Left forelimb (tissue), 1 donor: ENCODE data around the gene AHNAK2.
A peak's percentile ranks its signal among the peaks of the same experiment; 100 is the strongest.
"Not testable (repeated sequence)": the region's sequence is repeated elsewhere in the genome, so short reads cannot be mapped to it uniquely, and the experiment has no call there.

ENCODE experiments used
- DNase-seq: peaks from one replicate; pipeline ENCODE4 v3.0.0-alpha.2; 2018; ENCODE audit warnings: low spot score

Gene AHNAK2

DNA sequence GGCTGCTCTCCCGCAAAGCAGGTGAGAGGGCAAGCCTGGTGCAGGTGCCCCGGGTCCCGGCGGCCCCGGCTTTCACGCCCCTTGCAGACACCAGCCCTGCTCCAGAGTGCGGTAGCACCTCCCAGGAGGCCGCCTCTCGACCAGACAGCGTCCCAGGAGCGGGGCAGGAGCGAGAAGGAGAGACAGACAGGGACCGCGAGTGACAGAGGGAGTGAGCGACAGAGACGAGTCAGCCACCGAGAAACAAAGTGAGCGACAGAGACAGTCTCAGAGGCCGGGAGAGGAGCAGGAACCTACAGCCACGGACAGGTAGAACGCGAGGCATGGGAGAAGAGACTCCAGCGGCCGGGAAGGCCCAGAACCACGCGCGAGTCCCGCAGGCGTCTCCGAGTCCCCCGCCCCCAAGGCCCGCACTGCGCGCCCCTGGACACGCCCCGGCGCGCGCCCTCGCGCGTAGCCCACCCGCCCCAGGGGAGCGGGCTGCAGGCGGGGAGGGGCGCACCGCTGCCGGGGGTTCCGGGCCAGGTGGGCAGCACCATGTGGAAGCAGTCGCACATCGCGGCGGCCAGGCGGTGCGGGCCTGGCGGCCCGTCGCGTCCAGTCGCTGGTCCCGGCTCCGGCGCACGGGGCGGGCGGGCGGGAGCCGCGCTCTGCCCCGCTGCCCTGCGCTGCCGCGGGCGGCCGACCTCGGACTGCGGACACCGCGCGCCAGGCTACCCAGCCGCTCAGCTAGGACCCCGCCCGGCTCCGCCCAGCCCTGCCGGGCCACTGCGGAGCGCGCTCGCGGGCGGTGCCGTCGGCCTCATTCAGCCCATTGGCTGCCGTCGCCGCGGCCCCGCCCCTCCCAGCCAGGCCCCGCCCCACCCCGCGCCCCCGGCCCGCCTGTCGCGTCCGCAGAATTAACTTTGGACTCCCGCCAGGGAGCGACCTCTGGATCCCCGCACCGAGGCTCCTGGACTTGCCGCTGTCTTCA lies at the start of gene AHNAK2:
Gene AHNAK2, minus strand, starts transcription at position 694 of the 973 bp plus-strand sequence. Its CDS starts 137 bp downstream, at position 557.
- no peak for DNase-seq

DNA sequence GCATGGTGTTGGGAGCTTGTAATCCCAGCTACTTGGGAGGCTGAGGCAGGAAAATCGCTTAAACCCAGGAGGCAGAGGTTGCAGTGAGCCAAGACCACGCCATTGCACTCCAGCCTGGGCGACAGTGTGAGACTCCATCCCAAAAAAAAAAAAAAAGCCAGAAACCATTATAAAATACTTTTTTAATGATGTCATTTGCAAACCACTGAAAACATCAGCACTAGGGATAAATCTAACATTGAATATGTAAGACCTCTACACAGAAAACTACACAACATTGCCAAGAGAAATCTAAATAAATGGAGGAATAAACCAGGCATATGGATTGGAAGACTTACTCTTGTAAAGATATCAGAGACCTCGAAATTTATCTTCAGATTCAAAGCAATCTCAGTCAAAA lies 49.5 kb upstream of the AHNAK2 start:
- not testable (repeated sequence) for DNase-seq

DNA sequence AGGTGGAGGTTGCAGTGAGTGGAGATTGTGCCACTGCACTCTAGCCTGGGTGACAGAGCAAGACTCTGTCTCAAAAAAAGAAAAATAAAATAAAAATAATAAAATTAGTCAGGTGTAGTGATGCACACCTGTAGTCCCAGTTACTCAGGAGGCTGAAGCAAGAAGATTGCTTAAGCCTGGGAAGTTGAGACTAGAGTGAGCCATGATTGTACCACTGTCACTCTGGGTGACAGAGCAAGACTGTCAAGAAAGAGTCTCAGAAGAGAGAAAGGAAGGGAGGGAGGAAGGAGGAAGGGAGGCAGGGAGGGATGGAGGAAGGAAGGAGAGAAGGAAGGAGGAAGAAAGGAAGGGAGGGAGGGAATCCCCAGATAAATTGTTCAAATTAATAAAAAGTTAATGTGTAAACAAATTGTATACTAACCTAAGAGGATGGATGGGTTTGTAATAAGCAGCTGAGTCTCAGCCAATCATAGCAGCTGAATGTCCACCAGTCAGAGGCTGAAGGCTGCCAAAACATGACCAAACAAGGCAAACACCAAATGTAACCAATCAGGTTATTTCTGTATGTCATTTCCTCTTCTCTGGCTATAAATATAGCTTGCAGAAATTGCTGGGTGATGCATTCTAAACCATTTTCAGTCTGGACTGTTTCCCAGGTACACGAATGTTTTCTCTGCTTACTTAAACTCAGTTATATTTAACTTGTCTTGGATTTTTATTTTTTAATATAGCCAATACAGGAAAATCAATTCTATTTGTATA lies 48.8 kb upstream of the AHNAK2 start:
- no peak for DNase-seq

DNA sequence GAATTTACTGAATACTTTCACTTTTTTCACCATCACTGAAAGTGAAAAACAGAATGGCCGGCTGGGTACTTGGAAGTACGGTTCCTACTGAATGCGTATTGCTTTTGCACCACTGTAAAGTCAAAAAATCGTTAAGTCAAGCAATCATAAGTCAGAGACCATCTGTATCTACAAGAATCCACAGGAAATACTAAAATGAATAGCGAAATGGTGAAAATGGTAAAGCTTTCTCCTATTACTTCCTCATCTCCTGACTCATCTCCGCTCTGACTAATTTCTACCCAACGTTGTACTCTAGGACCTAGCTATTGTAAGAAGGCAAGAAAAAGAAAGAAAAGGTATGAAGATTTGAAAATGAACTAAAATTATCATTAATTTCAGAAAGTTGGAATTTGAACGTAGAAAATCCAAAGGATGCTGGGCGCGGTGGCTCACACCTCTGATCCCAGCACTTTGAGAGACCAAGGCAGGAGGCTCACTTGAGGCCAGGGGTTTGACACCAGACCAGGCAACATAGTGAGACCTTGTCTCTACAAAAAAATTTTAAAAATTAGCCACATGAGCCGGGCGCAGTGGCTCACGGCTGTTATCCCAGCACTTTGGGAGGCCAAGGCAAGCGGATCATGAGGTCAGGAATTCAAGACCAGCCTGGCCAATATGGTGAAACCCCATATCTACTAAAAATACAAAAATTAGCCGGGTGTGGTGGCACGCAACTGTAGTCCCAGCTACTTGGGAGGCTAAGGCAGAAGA lies 48.0 kb upstream of the AHNAK2 start:
- DNase-seq, result no peak

DNA sequence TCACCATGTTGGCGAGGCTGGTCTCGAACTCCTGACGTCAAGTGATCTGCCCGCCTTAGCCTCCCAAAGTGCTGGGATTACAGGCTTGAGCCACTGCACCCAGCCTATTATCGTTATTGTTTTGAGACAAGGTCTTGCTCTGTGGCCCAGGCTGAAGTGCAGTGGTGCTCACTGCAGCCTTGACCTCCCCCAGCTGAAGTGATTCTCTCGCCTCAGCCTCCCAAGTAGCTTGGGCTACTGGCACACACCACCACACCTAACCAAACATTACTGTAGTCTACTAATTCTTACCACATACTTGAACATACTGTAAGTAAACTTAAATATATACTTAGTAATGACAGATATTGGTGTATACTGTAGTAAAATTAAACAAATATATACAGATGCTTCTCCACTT lies 47.3 kb upstream of the AHNAK2 start:
- DNase-seq, result no peak

DNA sequence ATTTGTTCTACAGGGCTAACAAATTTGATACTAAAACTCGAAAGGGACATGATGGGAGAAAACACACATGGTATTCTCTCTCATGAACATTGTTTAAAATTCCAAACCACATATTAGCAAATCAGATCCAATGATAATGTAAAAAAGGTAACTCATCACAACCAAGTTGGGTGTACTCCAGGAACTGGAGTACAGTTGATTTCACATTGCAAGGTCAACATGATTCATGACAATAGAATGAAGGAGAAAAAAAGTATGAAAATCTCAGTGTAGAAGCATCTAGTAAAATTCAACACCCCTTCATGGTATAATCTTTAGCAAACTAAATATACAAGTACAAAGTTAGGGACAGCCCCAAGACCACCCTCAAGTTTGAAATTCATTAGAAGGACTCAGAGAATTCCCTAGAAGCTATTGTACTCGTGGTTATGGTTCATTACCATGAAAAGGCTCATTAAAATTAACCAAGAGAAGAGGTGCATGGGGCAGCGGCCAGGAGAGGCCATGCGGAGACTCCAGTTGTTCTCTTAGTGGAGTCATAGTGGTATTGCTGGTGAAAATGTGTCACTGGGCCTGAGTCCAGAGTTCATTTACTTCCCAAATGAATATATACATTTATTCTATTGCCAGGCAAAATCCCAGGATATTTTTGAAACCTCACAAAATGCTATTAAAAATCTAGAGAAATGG lies 45.8 kb upstream of the AHNAK2 start:
- no peak for DNase-seq

DNA sequence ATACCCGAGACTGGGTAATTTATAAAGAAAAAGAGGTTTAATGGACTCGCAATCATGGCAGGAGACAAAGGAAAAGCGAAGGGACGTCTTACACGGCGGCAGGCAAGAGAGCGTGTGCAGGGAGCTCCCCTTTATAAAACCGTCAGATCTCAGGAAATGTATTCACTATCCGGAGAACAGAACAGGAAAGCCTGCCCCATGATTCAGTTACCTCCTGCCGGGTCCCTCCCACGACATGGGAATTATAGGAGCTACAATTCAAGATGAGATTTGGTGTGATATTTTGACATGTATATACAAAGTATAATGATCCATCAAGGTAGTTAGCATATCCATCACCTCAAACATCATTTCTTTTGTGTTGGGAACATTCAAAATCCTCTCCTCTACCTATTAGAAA lies 45.0 kb upstream of the AHNAK2 start:
- no peak for DNase-seq

DNA sequence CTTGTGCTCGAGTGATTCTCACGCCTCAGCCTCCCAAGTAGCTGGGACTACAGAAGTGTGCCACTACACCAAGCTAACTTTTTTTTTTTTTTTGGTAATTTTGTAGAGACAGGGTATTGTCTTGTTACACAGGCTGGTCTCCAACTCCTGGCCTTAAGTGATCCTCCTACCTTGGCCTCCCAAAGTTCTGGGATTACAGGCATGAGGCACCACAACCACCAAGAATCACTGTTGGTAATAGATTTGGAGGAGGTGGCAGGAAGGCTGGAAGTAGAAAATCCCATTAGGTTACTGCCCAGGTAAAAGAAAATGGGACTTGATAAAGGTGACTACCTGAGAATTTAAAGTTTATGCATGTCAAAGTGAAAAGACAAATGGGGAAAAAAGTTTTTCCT lies 44.1 kb upstream of the AHNAK2 start:
- DNase-seq, result no peak

DNA sequence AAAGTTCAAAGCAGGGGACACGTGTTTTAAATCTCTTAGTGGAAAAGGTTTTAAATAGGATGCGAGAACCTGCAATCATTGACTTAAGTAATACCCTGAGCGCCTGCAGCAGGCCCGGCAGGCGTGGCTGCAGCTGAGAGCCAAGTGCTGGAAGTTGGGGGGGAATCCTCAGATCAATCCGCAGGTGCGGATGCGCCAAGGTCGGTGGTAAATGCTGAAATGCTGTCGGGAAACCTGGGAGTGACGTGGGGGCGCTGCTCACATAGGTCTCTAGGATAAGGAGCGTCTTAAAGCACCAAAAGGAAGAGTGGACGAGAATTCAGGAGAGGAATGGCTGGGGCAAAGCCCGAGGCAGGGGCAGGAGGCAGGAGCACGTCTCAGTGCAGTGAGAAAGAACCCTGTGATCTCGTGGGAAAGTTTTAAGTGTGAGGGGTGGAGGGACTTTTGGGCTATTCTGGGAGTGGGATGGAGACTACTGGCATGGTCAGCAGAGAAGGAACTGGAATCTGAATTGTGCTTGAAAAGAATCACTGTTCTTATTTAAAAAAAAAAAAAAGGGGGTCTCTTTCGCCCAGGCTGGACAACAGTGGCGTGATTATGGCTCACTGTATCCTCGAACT lies 43.6 kb upstream of the AHNAK2 start:
- DNase-seq, result no peak

DNA sequence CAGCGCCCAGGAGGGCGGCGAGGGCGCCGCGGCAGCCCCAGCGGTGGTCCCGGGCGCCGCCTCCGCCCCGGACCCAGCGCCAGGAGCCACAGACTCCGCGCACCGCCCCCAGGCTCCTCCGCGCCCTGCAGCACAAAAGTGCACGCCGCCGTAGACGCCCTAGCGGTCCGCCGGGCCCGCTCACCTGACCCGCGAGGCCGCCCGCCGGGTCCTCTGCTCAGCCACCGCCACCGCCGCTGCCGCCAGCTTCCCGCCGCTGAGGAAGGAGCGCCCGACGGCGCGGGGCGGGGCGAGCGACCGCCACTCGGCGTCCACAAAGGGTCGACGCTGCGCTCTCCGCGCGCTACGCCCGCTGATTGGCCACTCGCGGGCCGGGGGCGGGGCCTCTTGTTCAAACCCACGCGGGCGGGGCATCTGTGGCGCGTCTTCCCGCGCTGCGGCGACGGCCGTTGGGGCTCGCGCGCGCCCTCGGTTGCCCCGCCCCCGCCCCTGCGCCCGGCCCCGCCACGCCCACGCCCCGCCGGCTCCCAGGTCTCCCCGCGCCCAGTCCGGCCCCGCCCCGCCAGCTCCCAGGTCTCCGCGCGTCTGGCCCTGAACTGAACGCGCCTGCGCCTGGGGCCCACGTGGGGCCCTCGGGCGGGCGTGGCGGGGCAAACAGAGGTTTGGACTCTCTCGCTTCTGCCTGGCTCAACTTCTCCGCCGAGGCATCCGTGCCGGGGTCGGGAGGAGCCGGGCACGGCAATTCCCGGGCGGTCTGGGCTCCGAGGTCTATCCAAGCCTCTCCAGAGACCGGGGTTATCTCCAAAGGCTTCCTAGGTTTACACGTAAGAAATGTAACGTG lies 42.9 kb upstream of the AHNAK2 start, which contains the start of gene CDCA4:
Gene CDCA4, minus strand, starts transcription at position 269 of the 841 bp plus-strand sequence. CDS start 9,154 bp downstream, outside the sequence.
- DNase-seq, result peak; percentile 99

DNA sequence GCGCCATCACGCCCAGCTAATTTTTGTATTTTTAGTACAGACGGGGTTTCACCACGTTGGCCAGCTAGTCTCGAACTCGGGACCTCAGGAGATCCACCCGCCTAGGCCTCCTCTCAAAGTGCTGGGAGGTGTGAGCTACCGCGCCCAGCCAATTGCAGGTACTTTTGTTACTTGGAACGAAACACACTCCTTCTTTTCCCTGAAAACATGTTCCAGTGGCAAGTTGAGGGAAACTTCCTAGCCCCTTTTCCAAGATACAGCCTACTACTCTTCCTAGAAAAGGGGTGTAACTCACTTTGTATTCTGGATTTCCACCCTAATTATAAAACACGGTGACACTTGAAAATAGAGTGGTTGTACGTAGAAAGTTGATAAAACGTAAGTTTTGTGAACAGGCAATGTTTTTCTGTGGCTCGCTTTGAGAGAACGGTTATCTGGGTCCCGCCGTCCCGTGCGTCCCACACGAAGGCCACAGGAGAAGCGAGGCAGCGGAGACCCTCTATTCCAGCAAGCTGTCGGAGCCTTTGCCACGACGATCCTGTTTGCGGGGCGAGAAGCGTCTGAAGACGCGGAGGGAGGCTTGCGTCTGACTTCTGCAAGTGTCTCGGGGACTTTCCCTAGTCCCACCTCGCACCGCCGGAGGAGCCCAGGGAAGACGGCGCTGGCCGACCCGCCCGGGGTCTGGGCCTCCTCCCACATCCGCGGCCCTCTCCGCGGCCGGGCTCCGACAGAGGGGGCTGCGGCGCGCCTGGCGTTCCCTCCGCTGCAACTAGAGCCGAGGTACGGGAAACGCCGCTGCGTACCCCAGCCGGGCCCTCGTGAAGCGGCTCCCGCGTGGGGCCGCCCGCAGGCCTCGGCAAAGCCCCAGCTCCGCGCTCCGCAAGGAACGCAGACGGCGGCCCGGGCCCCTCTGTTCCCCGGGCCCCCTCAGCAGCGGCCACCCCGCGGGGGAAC lies 42.0 kb upstream of the AHNAK2 start:
- peak; percentile 77 for DNase-seq

DNA sequence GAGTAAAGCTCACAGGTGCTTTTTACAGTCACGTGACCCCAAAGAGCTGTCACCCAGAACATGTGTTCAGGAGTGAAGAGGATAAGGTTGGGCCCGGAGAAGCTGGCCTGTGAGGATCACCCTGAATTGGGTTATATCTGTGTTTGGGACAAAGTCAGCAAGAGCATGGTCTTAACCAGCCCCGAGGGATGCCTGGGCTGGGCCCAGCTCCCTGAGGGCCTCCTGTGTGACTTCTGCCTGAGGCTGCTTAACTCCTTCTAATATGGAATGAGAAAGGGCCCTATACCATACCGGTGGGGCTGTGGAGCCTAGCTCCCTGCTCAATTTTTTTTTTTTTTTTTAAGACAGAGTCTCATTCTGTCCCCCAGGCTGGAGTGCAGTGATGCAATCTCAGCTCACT lies 40.2 kb upstream of the AHNAK2 start:
- no peak for DNase-seq

DNA sequence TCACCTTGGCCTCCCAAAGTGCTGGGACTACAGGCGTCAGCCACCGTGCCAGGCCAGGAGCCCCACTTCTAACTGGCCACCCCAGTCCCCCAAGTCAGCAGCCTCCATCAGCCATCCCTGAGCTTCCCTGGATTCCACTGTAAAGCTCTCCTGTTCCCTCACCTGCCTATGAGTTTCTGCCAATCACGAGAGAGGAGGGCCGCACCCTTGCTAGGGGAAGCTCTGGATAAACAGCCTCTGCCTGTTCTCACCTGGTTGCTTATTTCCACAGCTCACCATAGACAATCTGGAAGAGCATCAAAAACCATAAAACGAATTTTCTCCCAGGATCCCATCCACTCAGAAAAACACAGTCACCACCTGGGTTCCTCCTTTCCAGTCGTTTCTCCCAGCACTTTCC lies 37.7 kb upstream of the AHNAK2 start:
- DNase-seq, result no peak

DNA sequence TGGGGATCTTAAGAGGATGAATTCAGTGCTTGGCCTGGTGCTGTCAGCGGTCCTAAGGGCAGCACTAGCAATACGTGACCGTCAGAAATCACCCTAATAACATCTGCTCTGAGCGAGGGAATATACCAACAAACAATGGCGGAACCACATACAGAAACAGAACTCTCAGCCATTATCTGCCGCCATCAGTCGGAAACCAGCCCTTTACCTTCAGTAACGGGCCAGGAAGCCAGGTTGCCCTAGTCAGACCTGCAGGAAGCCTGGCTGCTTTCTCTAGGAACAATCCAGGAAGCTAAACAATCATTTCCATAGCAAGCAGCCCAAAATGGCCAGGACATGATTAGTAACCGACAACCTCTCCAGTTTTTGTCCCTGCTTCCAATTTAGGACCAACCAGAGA lies 37.1 kb upstream of the AHNAK2 start:
- no peak for DNase-seq

DNA sequence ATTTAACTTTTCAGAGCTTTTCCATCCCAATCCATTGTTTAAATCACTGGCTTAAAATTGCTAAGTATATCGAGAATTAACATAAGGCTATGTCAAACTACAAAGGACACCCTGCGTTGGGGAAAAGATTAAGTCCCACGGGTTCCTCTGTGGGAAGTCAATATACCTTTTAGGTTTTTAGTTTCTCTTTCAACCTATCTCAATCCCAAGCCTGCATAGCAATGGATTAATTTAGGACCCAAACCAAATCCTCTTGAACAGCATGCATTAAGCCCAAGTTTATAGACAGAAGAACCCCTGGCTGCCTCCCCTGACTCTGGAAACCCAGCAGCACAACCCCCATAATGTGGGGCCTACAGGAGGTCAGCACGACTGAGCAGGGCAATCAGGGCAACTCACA lies 36.5 kb upstream of the AHNAK2 start:
- DNase-seq, result no peak

DNA sequence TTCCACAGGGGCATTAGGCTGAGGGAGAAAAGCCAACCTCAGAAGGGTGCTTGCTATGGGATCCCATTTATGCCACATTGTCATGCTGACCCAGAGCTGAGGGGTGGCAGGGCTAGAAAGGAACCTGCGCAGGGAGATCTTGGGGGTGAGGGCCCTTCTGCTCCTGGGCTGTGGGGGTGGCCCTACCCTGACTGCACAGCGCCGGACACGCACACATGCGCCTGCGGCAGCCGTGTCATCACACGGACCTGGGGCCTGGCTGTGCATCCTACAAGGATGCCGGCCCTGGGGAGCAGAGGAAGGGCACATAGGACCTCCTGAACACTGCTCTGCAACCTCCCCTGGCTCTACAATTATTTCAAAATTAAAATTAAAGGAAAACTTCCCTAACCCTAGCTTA lies 35.9 kb upstream of the AHNAK2 start:
- no peak for DNase-seq

DNA sequence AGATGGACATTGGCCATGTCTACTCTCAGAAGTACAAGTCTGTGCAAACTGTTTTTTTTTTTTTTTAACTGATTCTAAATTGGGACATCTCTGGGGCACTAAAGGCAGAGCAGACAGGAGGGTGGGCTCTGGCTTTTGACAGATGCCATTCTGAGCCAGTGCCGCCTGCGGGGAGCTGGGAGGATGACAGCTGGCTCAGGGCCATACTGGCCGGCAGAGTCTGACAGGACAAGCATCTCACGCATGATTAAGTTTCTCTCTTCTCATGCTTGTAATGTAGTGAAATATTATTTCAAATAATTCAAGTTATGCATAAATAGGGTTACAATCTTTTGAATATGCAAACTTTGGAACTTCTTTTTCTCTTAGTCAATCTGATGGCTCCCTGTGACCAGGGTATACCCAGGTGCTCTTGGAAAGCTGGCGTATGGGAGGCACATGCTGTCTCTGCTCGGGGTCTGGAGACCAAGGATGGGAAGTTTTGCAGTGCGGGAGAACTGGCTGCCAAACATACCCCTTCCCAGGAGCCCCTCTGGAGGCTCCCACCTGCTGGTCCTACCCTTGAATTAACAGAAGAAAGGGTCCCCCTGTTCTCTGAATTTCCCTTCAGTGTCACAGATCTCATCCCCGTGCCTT lies 35.1 kb upstream of the AHNAK2 start:
- no peak for DNase-seq

DNA sequence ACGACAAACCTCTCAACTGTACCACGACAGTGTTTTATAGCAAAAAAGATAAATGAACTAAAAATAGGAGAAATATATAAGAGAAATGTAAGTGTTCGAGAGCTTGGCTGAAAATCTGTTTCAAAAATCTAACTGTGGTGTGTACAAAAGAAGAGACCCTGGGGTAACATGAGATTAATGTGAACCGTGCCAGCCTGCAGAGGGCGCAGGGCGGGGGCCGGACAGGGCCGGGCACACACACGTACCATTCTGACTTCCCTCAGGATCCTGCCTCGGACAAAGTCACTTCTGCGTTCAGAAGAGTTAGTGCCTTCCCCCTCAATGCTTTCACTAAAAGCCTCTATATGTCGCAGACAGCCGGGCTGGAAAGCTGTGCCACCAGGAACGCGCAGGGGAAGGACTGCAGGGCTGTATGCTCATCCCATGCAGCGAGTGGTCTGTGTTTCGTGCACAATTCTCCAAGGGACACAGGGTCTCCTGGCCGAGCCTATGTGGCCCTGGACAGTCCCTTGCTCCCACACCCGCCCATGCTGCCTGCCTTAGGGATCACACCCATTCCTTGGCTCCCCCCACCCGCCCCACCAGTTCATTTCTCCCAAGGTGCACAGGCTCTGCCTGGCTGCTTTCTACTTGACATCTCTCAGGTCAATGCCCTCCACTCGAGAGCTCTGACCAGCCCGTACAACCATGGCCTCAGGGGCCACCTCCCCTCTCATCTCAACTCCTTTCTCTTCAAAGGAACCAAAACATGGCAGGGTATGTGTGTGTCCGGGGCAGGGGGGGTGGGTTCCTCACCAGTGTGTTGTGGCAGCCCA lies 34.2 kb upstream of the AHNAK2 start:
- no peak for DNase-seq
